Measurements from ENCODE around the gene SUSD5.

The SUSD5 gene

GRCh38 chr3:33124638-33125037 is 94.0 kb downstream of the SUSD5 start:
- CTCF ChIA-PET: interaction anchor here (0.8 kb wide), 1 partner anchor 663 kb away, joined by 3 read pairs; no protein-coding TSS in a partner anchor
- TF ChIP-seq CTCF (IDR thresholded peaks at IDR 0.05; ENCODE audit: control extremely low read depth, extremely low read depth, low read depth, missing control alignments): no peak
- POLR2A ChIA-PET: no interaction called here
- DNase-seq (ENCODE audit: extremely low spot score): no peak

- TF ChIP-seq CTCF (IDR thresholded peaks at IDR 0.05; ENCODE audit: control extremely low read depth, extremely low read depth, low read depth, missing control alignments): no peak
- CTCF ChIA-PET: interaction anchor here (1.6 to 12.7 kb wide), 2 partner anchors 10 to 250 kb away, joined by 5 to 116 read pairs; no protein-coding TSS in a partner anchor
- DNase-seq (ENCODE audit: extremely low spot score): no peak
- POLR2A ChIA-PET: interaction anchor here (0.7 kb wide), 1 partner anchor 916 kb away, joined by 4 read pairs; no protein-coding TSS in a partner anchor
These were observed 95.6 kb downstream of the SUSD5 start for GRCh38 chr3:33122991-33123390.

GRCh38 chr3:33119891-33120290 is 98.7 kb downstream of the SUSD5 start:
- POLR2A ChIA-PET: no interaction called here
- no peak for DNase-seq (ENCODE audit: extremely low spot score)
- CTCF ChIA-PET: interaction anchor here (12.7 kb wide), 1 partner anchor 13 kb away, joined by 116 read pairs; no protein-coding TSS in a partner anchor
- no peak for TF ChIP-seq CTCF (IDR thresholded peaks at IDR 0.05; ENCODE audit: control extremely low read depth, extremely low read depth, low read depth, missing control alignments)

GRCh38 chr3:33117461-33117860 is 101.1 kb downstream of the SUSD5 start:
- TF ChIP-seq CTCF (IDR thresholded peaks at IDR 0.05; ENCODE audit: control extremely low read depth, extremely low read depth, low read depth, missing control alignments): no peak
- CTCF ChIA-PET: interaction anchor here (0.7 to 12.7 kb wide), 5 partner anchors 15 to 670 kb away, joined by 3 to 116 read pairs (median 3); no protein-coding TSS in a partner anchor
- POLR2A ChIA-PET: no interaction called here
- no peak for DNase-seq (ENCODE audit: extremely low spot score)

- POLR2A ChIA-PET: no interaction called here
- DNase-seq (ENCODE audit: extremely low spot score): no peak
- TF ChIP-seq CTCF (IDR thresholded peaks at IDR 0.05; ENCODE audit: control extremely low read depth, extremely low read depth, low read depth, missing control alignments): no peak
- CTCF ChIA-PET: interaction anchor here (0.9 to 12.7 kb wide), 3 partner anchors 17 to 672 kb away, joined by 3 to 116 read pairs (median 4); no protein-coding TSS in a partner anchor
These were observed 103.4 kb downstream of the SUSD5 start for GRCh38 chr3:33115024-33115768.

- TF ChIP-seq CTCF (IDR thresholded peaks at IDR 0.05; ENCODE audit: control extremely low read depth, extremely low read depth, low read depth, missing control alignments): no peak
- ChIA-PET POLR2A (no interaction called here), CTCF (interaction anchor here (12.7 kb wide), 1 partner anchor 18 kb away, joined by 116 read pairs; no protein-coding TSS in a partner anchor)
- no peak for DNase-seq (ENCODE audit: extremely low spot score)
These were observed 104.0 kb downstream of the SUSD5 start for GRCh38 chr3:33114622-33115023.

All from GM10248 (cell line).